HepG2 (cell line): ENCODE data around the gene STRN4. TPM values are rescaled to one million over a fixed set of nuclear protein-coding genes. Genes with fewer than 3 reads are reported as not detected.

Experiments used
- PAXIP1 ChIP-seq: sonication (generic); formaldehyde crosslinking; conservative IDR thresholded peaks from 2 replicates; pipeline ENCODE4 v1.4.0; 2020; ENCODE audit warnings: mild to moderate bottlenecking, missing genetic modification reagents, moderate library complexity
- SIN3B ChIP-seq: fragments of 150-350 bp; IDR thresholded peaks from 2 replicates; pipeline ENCODE4 v1.6.1; 2014; ENCODE audit warnings: low read length
- ZNF17 ChIP-seq: sonication (generic); formaldehyde crosslinking; IDR thresholded peaks from 2 replicates; pipeline ENCODE4 v1.5.0; 2020; ENCODE audit warnings: mild to moderate bottlenecking, missing genetic modification reagents
- ZNF318 ChIP-seq: sonication (generic); formaldehyde crosslinking; IDR thresholded peaks from 2 replicates; pipeline ENCODE4 v1.4.0; 2020; ENCODE audit warnings: mild to moderate bottlenecking, missing genetic modification reagents
- ZNF800 ChIP-seq: sonication (generic); formaldehyde crosslinking; IDR thresholded peaks from 2 replicates; pipeline ENCODE4 v1.4.0; 2020; ENCODE audit warnings: missing genetic modification reagents
- polyA plus RNA-seq, 8 experiments: library from polyadenylated mRNA; depleted of rRNA in 3 of 8; stranded (reverse) in 7 of 8; unstranded in 1 of 8; fragments of >200 nt; fragmentation: Illumina TruSeq in 4 of 8; extraction: Trizol in 4 of 8; gene quantifications; 2 replicates each; pipeline versions ENCODE4 v1.2.1 to v1.2.3, GENCODE V29; 2011 to 2016; ENCODE audit warnings: low read depth in 4 of 8, missing spikeins in 1 of 8, mixed read lengths in 1 of 8; ENCODE audit not compliant: insufficient read depth in 1 of 8
- total RNA-seq, 5 experiments: library from RNA; depleted of rRNA; stranded (reverse); fragments of >200 nt; fragmentation: Illumina TruSeq; extraction: Trizol; gene quantifications; 2 replicates each; pipeline ENCODE4 v1.2.3, GENCODE V29; 2016; ENCODE audit warnings: low read depth in 1 of 5

The STRN4 gene
- total and polyA plus RNA-seq, 2 of the 13 experiments (the other 11 are each of a cell fraction or from before 2014, with no cell fraction given), result 43.1 to 57.3 TPM

GRCh38 chr19:46721269-46722003 lies 24.8 kb downstream of the STRN4 start (continued):
- TF ChIP-seq ZNF318 (CRISPR knock-in tag), result no peak
- TF ChIP-seq PAXIP1 (CRISPR knock-in tag), result peak; percentile 36; the same call in 1 of the 2 replicates
- TF ChIP-seq ZNF17, result no peak
- TF ChIP-seq SIN3B, result no peak
- no peak for TF ChIP-seq ZNF800 (CRISPR knock-in tag)
